MCF 10A (cell line): Measurements from ENCODE around the gene SYT17. TPM values are rescaled to one million over a fixed set of nuclear protein-coding genes. Genes with fewer than 3 reads are reported as not detected.

Experiments
- BruUV-seq: library from RNA; stranded (reverse); fragments of 400-500 nt; replicated peaks from 2 replicates; lab custom pipeline; 2021; lab: Mats Ljungman, UMichigan
- CTCF ChIA-PET: fragments of 300-600 bp; sonication (Branson Sonifier 250); formaldehyde crosslinking; extraction: SDS; loops from one replicate; lab custom pipeline; 2021; ENCODE audit warnings: antibody characterized with exemption, inconsistent platforms; lab: Yijun Ruan, JAX
- POLR2A ChIA-PET: fragments of 300-600, 350-650 bp; sonication (Branson Sonifier 250); formaldehyde crosslinking; extraction: SDS; loops from one replicate; lab custom pipeline; 2020; ENCODE audit warnings: antibody characterized with exemption, inconsistent platforms; lab: Yijun Ruan, JAX
- DNase-seq: peaks from one replicate; pipeline ENCODE4 v3.0.0-alpha.2; 2018; ENCODE audit not compliant: unreplicated experiment
- H3K27ac Mint-ChIP-seq: one replicate; pipeline ENCODE4 v1.8.0; 2022; ENCODE audit warnings: mild to moderate bottlenecking, low read depth, mixed read lengths; ENCODE audit not compliant: unreplicated experiment
- H3K27me3 Mint-ChIP-seq: one replicate; pipeline ENCODE4 v1.8.0; 2022; ENCODE audit warnings: mixed read lengths; ENCODE audit not compliant: insufficient read depth, unreplicated experiment
- H3K36me3 Mint-ChIP-seq: one replicate; pipeline ENCODE4 v1.8.0; 2022; ENCODE audit warnings: mild to moderate bottlenecking, moderate library complexity, mixed read lengths; ENCODE audit not compliant: insufficient read depth, unreplicated experiment
- H3K4me1 Mint-ChIP-seq: one replicate; pipeline ENCODE4 v1.8.0; 2022; ENCODE audit warnings: mixed read lengths; ENCODE audit not compliant: insufficient read depth, unreplicated experiment
- H3K4me3 Mint-ChIP-seq: one replicate; pipeline ENCODE4 v1.8.0; 2022; ENCODE audit warnings: mild to moderate bottlenecking, moderate library complexity, mixed read lengths; ENCODE audit not compliant: unreplicated experiment
- H3K9me3 Mint-ChIP-seq: one replicate; pipeline ENCODE4 v1.8.0; 2022; ENCODE audit warnings: mixed read lengths; ENCODE audit not compliant: unreplicated experiment
- intact Hi-C: fragments of 100-400 bp; cut with micrococcal nuclease; formaldehyde crosslinking; loops from 2 replicates; pipeline ENCODE4 v1.14.1; 2022
- total RNA-seq: library from RNA; stranded (reverse); gene quantifications from 2 replicates; pipeline ENCODE4 v1.2.3, GENCODE V29; 2022
- TF ChIP-seq, protein P1 (sequence below): fragments of 200-600 bp; IDR thresholded peaks from one replicate; pipeline ENCODE4 v1.8.0; 2022; ENCODE audit warnings: antibody characterized with exemption, mild to moderate bottlenecking; ENCODE audit not compliant: unreplicated experiment

The SYT17 gene
- total RNA-seq, 1 experiment from 2014 or later = not detected

DNA sequence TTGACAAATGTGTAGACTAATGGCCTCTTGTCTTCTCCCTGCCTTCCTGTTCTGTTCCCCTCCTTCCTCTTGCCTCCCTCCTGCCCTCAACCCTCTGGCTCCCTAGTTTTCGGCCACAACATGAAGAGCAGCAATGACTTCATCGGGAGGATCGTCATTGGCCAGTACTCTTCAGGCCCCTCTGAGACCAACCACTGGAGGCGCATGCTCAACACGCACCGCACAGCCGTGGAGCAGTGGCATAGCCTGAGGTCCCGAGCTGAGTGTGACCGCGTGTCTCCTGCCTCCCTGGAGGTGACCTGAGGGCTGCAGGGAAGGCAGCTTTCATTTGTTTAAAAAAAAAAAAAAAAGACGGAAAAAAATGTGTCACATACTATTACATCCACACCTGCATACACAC is 98.7 kb downstream of the SYT17 start:
- H3K9me3 Mint-ChIP-seq = peaks cover 13% of the 10 kb centered on the region
- BruUV-seq = no TSS peak
- no peaks in the 10 kb centered on the region for H3K4me1 Mint-ChIP-seq
- intact Hi-C loops = loop anchor here (10.0 kb wide), 1 partner anchor 62 kb away; no protein-coding TSS in a partner anchor
- DNase-seq = no peak
- no peaks in the 10 kb centered on the region for H3K36me3 Mint-ChIP-seq
- ChIA-PET CTCF (interaction anchor here (0.6 to 1.3 kb wide), 5 partner anchors 10 to 126 kb away, joined by 3 to 6 read pairs (median 4); no protein-coding TSS in a partner anchor), POLR2A (no interaction called here)
- H3K4me3 Mint-ChIP-seq = no peak overlapping the region
- H3K27ac Mint-ChIP-seq = no peak overlapping the region
- H3K27me3 Mint-ChIP-seq = no peaks in the 10 kb centered on the region
- TF ChIP-seq, protein P1, sequence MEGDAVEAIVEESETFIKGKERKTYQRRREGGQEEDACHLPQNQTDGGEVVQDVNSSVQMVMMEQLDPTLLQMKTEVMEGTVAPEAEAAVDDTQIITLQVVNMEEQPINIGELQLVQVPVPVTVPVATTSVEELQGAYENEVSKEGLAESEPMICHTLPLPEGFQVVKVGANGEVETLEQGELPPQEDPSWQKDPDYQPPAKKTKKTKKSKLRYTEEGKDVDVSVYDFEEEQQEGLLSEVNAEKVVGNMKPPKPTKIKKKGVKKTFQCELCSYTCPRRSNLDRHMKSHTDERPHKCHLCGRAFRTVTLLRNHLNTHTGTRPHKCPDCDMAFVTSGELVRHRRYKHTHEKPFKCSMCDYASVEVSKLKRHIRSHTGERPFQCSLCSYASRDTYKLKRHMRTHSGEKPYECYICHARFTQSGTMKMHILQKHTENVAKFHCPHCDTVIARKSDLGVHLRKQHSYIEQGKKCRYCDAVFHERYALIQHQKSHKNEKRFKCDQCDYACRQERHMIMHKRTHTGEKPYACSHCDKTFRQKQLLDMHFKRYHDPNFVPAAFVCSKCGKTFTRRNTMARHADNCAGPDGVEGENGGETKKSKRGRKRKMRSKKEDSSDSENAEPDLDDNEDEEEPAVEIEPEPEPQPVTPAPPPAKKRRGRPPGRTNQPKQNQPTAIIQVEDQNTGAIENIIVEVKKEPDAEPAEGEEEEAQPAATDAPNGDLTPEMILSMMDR = no peak

DNA sequence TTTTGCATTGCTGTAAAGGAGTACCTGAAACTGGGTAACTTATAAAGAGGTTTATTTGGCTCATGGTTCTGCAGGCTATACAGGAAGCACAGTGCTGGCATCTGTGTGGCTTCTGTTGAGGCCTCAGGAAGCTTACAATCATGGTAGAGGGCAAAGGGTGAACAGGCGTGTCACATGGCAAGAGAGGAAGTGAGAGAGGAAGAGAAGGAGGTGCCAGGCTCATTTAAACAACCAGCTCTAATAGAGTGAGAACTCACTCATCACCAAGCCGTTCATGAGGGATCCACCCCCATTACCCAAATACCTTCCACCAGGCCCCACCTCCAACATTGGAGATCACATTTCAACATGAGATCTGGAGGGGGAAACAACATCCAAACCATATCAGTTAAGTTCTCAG is 101.1 kb downstream of the SYT17 start:
- ChIA-PET POLR2A (interaction anchor here (1.7 kb wide), 1 partner anchor 15 kb away, joined by 5 read pairs; no protein-coding TSS in a partner anchor), CTCF (no interaction called here)
- Mint-ChIP-seq H3K27me3 (no peaks in the 10 kb centered on the region), H3K27ac (no peak overlapping the region), H3K4me3 (no peak overlapping the region), H3K4me1 (no peaks in the 10 kb centered on the region), H3K9me3 (peaks cover 13% of the 10 kb centered on the region), H3K36me3 (no peaks in the 10 kb centered on the region)
- intact Hi-C loops = loop anchor here (10.0 kb wide), 1 partner anchor 64 kb away; no protein-coding TSS in a partner anchor
- TF ChIP-seq, protein P1 = no peak
- DNase-seq = no peak
- BruUV-seq = no TSS peak

DNA sequence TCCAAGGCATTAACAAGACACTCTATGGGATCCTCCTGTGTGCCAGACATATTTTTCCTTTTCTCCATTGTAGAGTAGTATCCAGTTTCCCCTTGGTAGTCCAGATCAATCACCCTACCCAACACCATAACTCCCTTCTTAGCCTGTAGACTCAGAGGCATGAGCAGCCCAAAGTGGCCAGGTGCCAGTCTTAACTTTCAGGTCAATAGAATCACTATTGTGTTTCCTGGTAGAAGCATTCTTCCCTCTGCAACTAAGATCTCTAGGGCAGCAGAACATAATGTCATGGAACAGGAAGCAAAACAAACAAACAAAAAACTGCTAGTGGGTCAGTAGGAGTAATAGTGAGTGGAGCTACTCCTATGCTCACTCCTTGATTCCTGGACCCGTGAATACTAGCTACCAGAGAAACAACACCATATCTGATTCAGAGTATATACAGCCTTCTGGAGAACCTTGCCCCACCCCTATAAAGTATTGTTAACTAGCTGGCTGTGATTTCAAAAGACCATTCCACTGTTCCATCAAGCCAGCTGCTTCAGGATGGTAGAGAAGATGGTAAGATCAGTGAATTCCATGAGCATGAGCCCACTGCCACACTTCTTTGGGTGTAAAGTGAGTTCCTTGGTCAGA is 106.2 kb downstream of the SYT17 start:
- ChIA-PET CTCF (no interaction called here), POLR2A (interaction anchor here (1.3 kb wide), 1 partner anchor 11 kb away, joined by 3 read pairs; the partner anchor contains the start of gene CLEC19A)
- no peak overlapping the region for H3K27ac Mint-ChIP-seq
- TF ChIP-seq, protein P1 = no peak
- no TSS peak for BruUV-seq
- DNase-seq = no peak
- no peaks in the 10 kb centered on the region for H3K4me1 Mint-ChIP-seq
- H3K9me3 Mint-ChIP-seq = peaks cover 1% of the 10 kb centered on the region
- no peaks in the 10 kb centered on the region for H3K36me3 Mint-ChIP-seq
- no peak overlapping the region for H3K4me3 Mint-ChIP-seq
- H3K27me3 Mint-ChIP-seq = no peaks in the 10 kb centered on the region
- intact Hi-C loops = no loop called here

DNA sequence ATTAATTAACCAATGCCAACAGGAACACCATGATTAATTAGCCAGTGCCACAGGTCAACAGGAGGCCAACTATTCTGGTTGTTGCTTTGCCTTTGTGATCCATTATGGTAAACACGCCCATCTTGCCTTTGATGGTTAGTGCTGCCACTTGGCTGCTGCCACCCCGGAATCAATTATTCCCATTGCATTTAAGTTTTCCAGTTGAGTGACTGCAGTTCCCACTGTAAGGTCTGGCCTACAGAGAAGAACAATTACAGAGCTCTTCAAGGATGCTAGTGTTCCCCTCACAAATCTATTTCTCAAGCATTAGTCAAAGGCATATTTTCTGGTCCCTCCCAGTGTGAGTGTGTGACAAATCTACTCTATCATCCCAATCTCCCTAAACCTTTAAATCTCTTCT is 110.4 kb downstream of the SYT17 start:
- CTCF ChIA-PET = no interaction called here
- Mint-ChIP-seq H3K36me3 (no peaks in the 10 kb centered on the region), H3K4me1 (peaks cover 12% of the 10 kb centered on the region), H3K27me3 (no peaks in the 10 kb centered on the region), H3K9me3 (peaks cover 7% of the 10 kb centered on the region), H3K27ac (no peak overlapping the region), H3K4me3 (no peak overlapping the region)
- TF ChIP-seq, protein P1 = no peak
- no TSS peak for BruUV-seq
- intact Hi-C loops = no loop called here
- no peak for DNase-seq
- POLR2A ChIA-PET = no interaction called here
